HL-60 (cell line): Measurements from ENCODE around the gene LNPEP.

ENCODE experiments used
- CTCF ChIP-seq: IDR thresholded peaks from one replicate; pipeline ENCODE4 v1.5.1; 2011; ENCODE audit warnings: low read length, control low read depth, inconsistent platforms; ENCODE audit not compliant: insufficient read depth
- GABPA ChIP-seq: IDR thresholded peaks from 2 replicates; pipeline ENCODE4 v1.6.1; 2012; ENCODE audit warnings: low read depth
- POLR2AphosphoS5 ChIP-seq: IDR thresholded peaks from 2 replicates; pipeline ENCODE4 v1.6.1; 2012; ENCODE audit warnings: low read depth
- REST ChIP-seq: IDR thresholded peaks from 2 replicates; pipeline ENCODE4 v1.6.1; 2012; ENCODE audit warnings: low read depth; ENCODE audit not compliant: insufficient replicate concordance

- no peak for TF ChIP-seq CTCF
- no peak for TF ChIP-seq POLR2AphosphoS5
- TF ChIP-seq GABPA = no peak
- no peak for TF ChIP-seq REST
These were observed 143.3 kb downstream of the LNPEP start for GRCh38 chr5:97078958-97079743.
